ENCODE measurements around the gene ZNF792. TPM values are rescaled to one million over a fixed set of nuclear protein-coding genes. Genes with fewer than 3 reads are reported as not detected.

ZNF792 gene
- total RNA-seq, 4 donors from 2014 or later, result 4.6 to 8.4 (median 6.4) TPM

GRCh38 chr19:34982275-34982674, 18.2 kb upstream of the ZNF792 start:
- Histone ChIP-seq H3K27me3 (no peaks in the 10 kb centered on the region), H3K4me1 (peaks cover 0 to 13% (median 7%) of the 10 kb centered on the region in 4 donors), H3K4me3 (no peak overlapping the region), H3K36me3 (no peaks in the 10 kb centered on the region), H3K27ac (replicated peaks in 1 of 4) (no peak overlapping the region), H3K9me3 (no peaks in the 10 kb centered on the region)
- DNase-seq (ENCODE audit: extremely low spot score), result no peak
- TF ChIP-seq CTCF (IDR thresholded peaks at IDR 0.05) (no peak), EP300 (IDR thresholded peaks at IDR 0.05) (no peak), POLR2A (IDR thresholded peaks at IDR 0.05; ENCODE audit: low read depth) (no peak), POLR2AphosphoS5 (IDR thresholded peaks at IDR 0.05) (no peak)
- intact Hi-C loops (cut with DNase I), result no loop called here
- WGBS, result 65% methylated on average over 5 of the region's 5 CpGs

- WGBS, result 89% methylated on average over 12 of the region's 12 CpGs
- Histone ChIP-seq H3K9me3 (peaks cover 0 to 5% (median 0%) of the 10 kb centered on the region in 4 donors), H3K27me3 (peaks cover 0 to 5% (median 0%) of the 10 kb centered on the region in 4 donors), H3K27ac (replicated peaks in 1 of 4) (no peak overlapping the region), H3K4me3 (no peak overlapping the region), H3K4me1 (peaks cover 0 to 3% (median 1%) of the 10 kb centered on the region in 4 donors), H3K36me3 (no peaks in the 10 kb centered on the region)
- DNase-seq (ENCODE audit: extremely low spot score), result no peak
- TF ChIP-seq EP300 (IDR thresholded peaks at IDR 0.05), result no peak
- intact Hi-C loops (cut with DNase I), result no loop called here
Observed at GRCh38 chr19:34979819-34980640, 16.0 kb upstream of the ZNF792 start.

GRCh38 chr19:34976611-34977010, 12.6 kb upstream of the ZNF792 start:
- no peak for DNase-seq (ENCODE audit: extremely low spot score)
- Histone ChIP-seq H3K4me3 (no peak overlapping the region), H3K27me3 (peaks cover 0 to 5% (median 0%) of the 10 kb centered on the region in 4 donors), H3K9me3 (peaks cover 0 to 5% (median 0%) of the 10 kb centered on the region in 4 donors), H3K36me3 (no peaks in the 10 kb centered on the region), H3K27ac (replicated peaks in 1 of 4) (no peak overlapping the region), H3K4me1 (peaks cover 8 to 14% (median 10%) of the 10 kb centered on the region in 4 donors)
- TF ChIP-seq EP300 (IDR thresholded peaks at IDR 0.05), result no peak
- 88% methylated on average over 3 of the region's 3 CpGs for WGBS
- intact Hi-C loops (cut with DNase I), result no loop called here

- WGBS, result 73% methylated on average over 5 of the region's 5 CpGs
- no peak for TF ChIP-seq EP300 (IDR thresholded peaks at IDR 0.05)
- TF ChIP-seq POLR2AphosphoS5 (IDR thresholded peaks at IDR 0.05), result no peak
- no peak for TF ChIP-seq POLR2A (IDR thresholded peaks at IDR 0.05; ENCODE audit: low read depth)
- no peak for TF ChIP-seq CTCF (IDR thresholded peaks at IDR 0.05)
- intact Hi-C loops (cut with DNase I), result no loop called here
- H3K9me3 ChIP-seq, result peaks cover 0 to 5% (median 0%) of the 10 kb centered on the region in 4 donors
- H3K4me1 ChIP-seq, result peaks cover 8 to 14% (median 10%) of the 10 kb centered on the region in 4 donors
- no peak for DNase-seq (ENCODE audit: extremely low spot score)
- peaks cover 0 to 5% (median 0%) of the 10 kb centered on the region in 4 donors for H3K27me3 ChIP-seq
- H3K36me3 ChIP-seq, result no peaks in the 10 kb centered on the region
- H3K4me3 ChIP-seq, result no peak overlapping the region
- H3K27ac ChIP-seq (replicated peaks in 1 of 4), result no peak overlapping the region
Observed at GRCh38 chr19:34975056-34975455, 11.0 kb upstream of the ZNF792 start.

- TF ChIP-seq POLR2A (IDR thresholded peaks at IDR 0.05; ENCODE audit: low read depth) (no peak), EP300 (IDR thresholded peaks at IDR 0.05) (no peak), POLR2AphosphoS5 (IDR thresholded peaks at IDR 0.05) (no peak), CTCF (IDR thresholded peaks at IDR 0.05) (no peak)
- no peaks in the 10 kb centered on the region for H3K36me3 ChIP-seq
- DNase-seq (ENCODE audit: extremely low spot score), result no peak
- peaks cover 8 to 14% (median 10%) of the 10 kb centered on the region in 4 donors for H3K4me1 ChIP-seq
- peaks cover 0 to 5% (median 0%) of the 10 kb centered on the region in 4 donors for H3K27me3 ChIP-seq
- intact Hi-C loops (cut with DNase I), result no loop called here
- H3K27ac ChIP-seq (replicated peaks in 1 of 4), result no peak overlapping the region
- 57% methylated on average over 5 of the region's 5 CpGs for WGBS
- peaks cover 0 to 5% (median 0%) of the 10 kb centered on the region in 4 donors for H3K9me3 ChIP-seq
- no peak overlapping the region for H3K4me3 ChIP-seq
Observed at GRCh38 chr19:34974646-34975045, 10.6 kb upstream of the ZNF792 start.
